HEK293 (cell line): ENCODE measurements around the gene TRAPPC13.

Experiments
- GFI1B ChIP-seq: fragments of 450-650 bp; formaldehyde crosslinking; IDR thresholded peaks from 2 replicates; pipeline ENCODE4 v1.5.1; 2016; ENCODE audit warnings: missing biosample characterization, missing genetic modification characterization
- KLF1 ChIP-seq: fragments of 450-650 bp; formaldehyde crosslinking; IDR thresholded peaks from 2 replicates; pipeline ENCODE4 v1.5.1; 2016; ENCODE audit warnings: missing biosample characterization, missing genetic modification characterization
- PATZ1 ChIP-seq: fragments of 450-650 bp; formaldehyde crosslinking; IDR thresholded peaks from 2 replicates; pipeline ENCODE4 v1.5.1; 2016; ENCODE audit warnings: missing biosample characterization, missing genetic modification characterization
- REST ChIP-seq: fragments of 450-650 bp; formaldehyde crosslinking; IDR thresholded peaks from 2 replicates; pipeline ENCODE4 v1.5.1; 2016; ENCODE audit warnings: missing biosample characterization, missing genetic modification characterization
- SCRT2 ChIP-seq: fragments of 450-650 bp; formaldehyde crosslinking; IDR thresholded peaks from 2 replicates; pipeline ENCODE4 v1.5.1; 2016; ENCODE audit warnings: missing biosample characterization, missing genetic modification characterization
- SETDB1 ChIP-seq: IDR thresholded peaks from one replicate; pipeline ENCODE4 v1.6.1; 2017; ENCODE audit warnings: mild to moderate bottlenecking, low read length, moderate library complexity, mixed read lengths; ENCODE audit not compliant: insufficient read length
- ZBTB26 ChIP-seq: fragments of 450-650 bp; formaldehyde crosslinking; optimal IDR thresholded peaks from 2 replicates; pipeline ENCODE3; 2016; ENCODE audit warnings: missing biosample characterization, mild to moderate bottlenecking, missing genetic modification characterization
- ZEB2 ChIP-seq: fragments of 450-650 bp; formaldehyde crosslinking; IDR thresholded peaks from 2 replicates; pipeline ENCODE4 v1.5.1; 2016; ENCODE audit warnings: missing biosample characterization, missing genetic modification characterization
- ZFP41 ChIP-seq: fragments of 450-650 bp; formaldehyde crosslinking; IDR thresholded peaks from 2 replicates; pipeline ENCODE4 v1.5.1; 2016; ENCODE audit warnings: missing biosample characterization, missing genetic modification characterization, borderline replicate concordance
- ZNF174 ChIP-seq: fragments of 450-650 bp; formaldehyde crosslinking; IDR thresholded peaks from 2 replicates; pipeline ENCODE4 v1.5.0; 2017; ENCODE audit warnings: missing biosample characterization, mild to moderate bottlenecking, missing genetic modification characterization
- ZNF239 ChIP-seq: fragments of 450-650 bp; formaldehyde crosslinking; IDR thresholded peaks from 2 replicates; pipeline ENCODE4 v1.5.1; 2016; ENCODE audit warnings: missing biosample characterization, missing genetic modification characterization
- ZNF248 ChIP-seq: fragments of 450-650 bp; formaldehyde crosslinking; IDR thresholded peaks from 2 replicates; pipeline ENCODE4 v1.5.1; 2017; ENCODE audit warnings: missing biosample characterization, missing genetic modification characterization
- ZNF37A ChIP-seq: fragments of 450-650 bp; IDR thresholded peaks from 2 replicates; pipeline ENCODE4 v1.5.1; 2018; ENCODE audit warnings: missing biosample characterization, missing genetic modification characterization
- ZNF473 ChIP-seq: fragments of 450-650 bp; formaldehyde crosslinking; IDR thresholded peaks from 2 replicates; pipeline ENCODE4 v1.5.1; 2017; ENCODE audit warnings: missing biosample characterization, missing genetic modification characterization
- ZNF48 ChIP-seq: fragments of 450-650 bp; formaldehyde crosslinking; IDR thresholded peaks from 2 replicates; pipeline ENCODE4 v1.5.1; 2016; ENCODE audit warnings: missing biosample characterization, missing genetic modification characterization
- ZNF513 ChIP-seq: fragments of 450-650 bp; IDR thresholded peaks from 2 replicates; pipeline ENCODE4 v1.5.1; 2018; ENCODE audit warnings: missing biosample characterization, missing genetic modification characterization
- ZNF514 ChIP-seq: fragments of 450-650 bp; formaldehyde crosslinking; IDR thresholded peaks from 2 replicates; pipeline ENCODE4 v1.5.1; 2016; ENCODE audit warnings: missing biosample characterization, missing genetic modification characterization
- ZNF521 ChIP-seq: fragments of 450-650 bp; formaldehyde crosslinking; IDR thresholded peaks from 2 replicates; pipeline ENCODE4 v1.5.1; 2017; ENCODE audit warnings: missing biosample characterization, mild to moderate bottlenecking, missing genetic modification characterization
- ZNF549 ChIP-seq: fragments of 450-650 bp; IDR thresholded peaks from 2 replicates; pipeline ENCODE4 v1.5.1; 2018; ENCODE audit warnings: missing biosample characterization, missing genetic modification characterization, mild to moderate bottlenecking, inconsistent platforms, moderate library complexity
- ZNF580 ChIP-seq: fragments of 450-650 bp; formaldehyde crosslinking; IDR thresholded peaks from 2 replicates; pipeline ENCODE4 v1.5.1; 2016; ENCODE audit warnings: missing biosample characterization, missing genetic modification characterization
- ZNF658 ChIP-seq: fragments of 450-650 bp; formaldehyde crosslinking; IDR thresholded peaks from 2 replicates; pipeline ENCODE4; 2016; ENCODE audit warnings: missing biosample characterization, missing genetic modification characterization
- ZNF677 ChIP-seq: fragments of 450-650 bp; IDR thresholded peaks from 2 replicates; pipeline ENCODE4 v1.5.0; 2018; ENCODE audit warnings: missing biosample characterization, mild to moderate bottlenecking, missing genetic modification characterization, moderate library complexity
- ZNF785 ChIP-seq: fragments of 450-650 bp; formaldehyde crosslinking; IDR thresholded peaks from 2 replicates; pipeline ENCODE4 v1.5.1; 2016; ENCODE audit warnings: missing biosample characterization, missing genetic modification characterization
- ZNF837 ChIP-seq: fragments of 450-650 bp; formaldehyde crosslinking; IDR thresholded peaks from 2 replicates; pipeline ENCODE4 v1.5.1; 2016; ENCODE audit warnings: missing biosample characterization, missing genetic modification characterization
- ZSCAN23 ChIP-seq: fragments of 450-650 bp; formaldehyde crosslinking; IDR thresholded peaks from 2 replicates; pipeline ENCODE4 v1.5.1; 2016; ENCODE audit warnings: missing biosample characterization, missing genetic modification characterization
- ZSCAN30 ChIP-seq: fragments of 450-650 bp; IDR thresholded peaks from 2 replicates; pipeline ENCODE4 v1.5.1; 2018; ENCODE audit warnings: missing biosample characterization, mild to moderate bottlenecking, missing genetic modification characterization, moderate library complexity

Gene TRAPPC13

GRCh38 chr5:65624025-65624570, 729 bp upstream of the TRAPPC13 start, which contains the start of gene TRIM23 (continued):
- TF ChIP-seq PATZ1 (no peak), ZNF677 (no peak), ZSCAN30 (tag by site-specific recombination) (no peak), REST (no peak), ZNF549 (tag by site-specific recombination) (no peak), SCRT2 (no peak), ZNF837 (no peak), GFI1B (tag by site-specific recombination) (no peak), ZEB2 (tag by site-specific recombination) (0 out of 2 replicates have a peak, but pooled peaks have one; percentile 18), ZNF37A (tag by site-specific recombination) (no peak), ZNF48 (no peak), KLF1 (tag by site-specific recombination) (no peak), ZNF248 (tag by site-specific recombination) (no peak), ZNF473 (no peak), ZNF580 (tag by site-specific recombination) (no peak), ZNF174 (tag by site-specific recombination) (no peak), ZNF514 (tag by site-specific recombination) (no peak), ZNF513 (0 out of 2 replicates have a peak, but pooled peaks have one; percentile 5), ZSCAN23 (tag by site-specific recombination) (no peak), ZNF658 (tag by site-specific recombination) (no peak), ZNF785 (tag by site-specific recombination) (no peak), ZNF521 (tag by site-specific recombination) (no peak), ZFP41 (tag by site-specific recombination) (no peak), SETDB1 (no peak), ZNF239 (no peak), ZBTB26 (tag by site-specific recombination) (peak; percentile 35)
